ENCODE results near the gene WDR7.

Gene WDR7

GRCh38 chr18:57003342-57003741, 352.2 kb downstream of the WDR7 start:
- DNase-seq, result no peak

- DNase-seq, result peak; percentile 50
Measured at GRCh38 chr18:57004366-57005121, 353.4 kb downstream of the WDR7 start.

- DNase-seq, result no peak
Measured at GRCh38 chr18:57008001-57008686, 357.0 kb downstream of the WDR7 start.

- DNase-seq, result no peak
Measured at GRCh38 chr18:57009844-57010243, 358.7 kb downstream of the WDR7 start.

DNA sequence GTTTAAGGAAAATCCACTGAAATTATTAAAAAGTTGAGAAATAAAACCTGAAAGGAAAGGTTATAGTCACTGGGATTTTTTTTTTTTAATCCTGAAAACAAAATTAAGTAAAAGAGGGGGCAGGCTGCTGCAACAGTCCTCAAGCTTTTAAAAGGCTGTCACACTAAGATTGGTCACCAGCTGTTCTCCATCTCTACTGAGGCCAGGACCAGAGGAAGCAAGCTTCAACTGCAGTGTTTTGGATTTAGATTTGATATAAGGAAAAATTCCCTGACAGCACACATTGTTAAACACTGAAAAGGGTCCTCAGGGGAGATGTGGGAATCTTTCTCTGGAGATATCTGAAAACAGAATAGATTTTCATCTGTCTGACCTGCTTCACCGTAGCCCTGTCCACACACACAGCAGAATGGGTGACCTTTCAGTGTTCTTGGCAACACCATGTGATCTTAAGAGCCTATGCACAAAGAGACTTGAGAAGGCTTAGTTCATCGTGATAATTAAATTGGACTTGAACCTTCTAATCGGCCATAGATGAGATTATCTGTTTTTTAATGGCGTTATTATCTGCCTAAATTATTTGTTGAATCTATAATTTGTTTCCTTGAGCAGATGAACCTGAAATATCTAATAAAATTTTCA, 363.7 kb downstream of the WDR7 start:
- no peak for DNase-seq

DNA sequence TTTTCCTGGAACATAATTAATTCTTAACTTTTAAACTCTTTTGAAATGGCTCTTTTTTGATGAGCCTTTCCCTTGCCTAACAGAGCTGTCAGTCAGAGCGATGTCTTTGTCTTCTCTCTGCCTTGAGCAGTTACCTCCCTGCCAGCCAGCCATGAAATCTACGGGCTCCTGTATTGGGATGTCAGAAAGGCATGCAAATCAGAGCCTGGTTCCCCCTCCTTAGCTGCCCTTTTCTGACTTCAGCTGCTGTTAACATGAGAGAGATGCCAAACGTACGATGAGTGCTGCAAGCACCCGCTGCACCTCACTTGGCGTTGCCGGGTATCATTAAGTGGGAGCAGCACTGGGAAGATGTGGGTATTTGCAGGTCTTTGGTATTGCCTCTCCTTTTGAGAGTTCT, 364.3 kb downstream of the WDR7 start:
- DNase-seq, result no peak

DNA sequence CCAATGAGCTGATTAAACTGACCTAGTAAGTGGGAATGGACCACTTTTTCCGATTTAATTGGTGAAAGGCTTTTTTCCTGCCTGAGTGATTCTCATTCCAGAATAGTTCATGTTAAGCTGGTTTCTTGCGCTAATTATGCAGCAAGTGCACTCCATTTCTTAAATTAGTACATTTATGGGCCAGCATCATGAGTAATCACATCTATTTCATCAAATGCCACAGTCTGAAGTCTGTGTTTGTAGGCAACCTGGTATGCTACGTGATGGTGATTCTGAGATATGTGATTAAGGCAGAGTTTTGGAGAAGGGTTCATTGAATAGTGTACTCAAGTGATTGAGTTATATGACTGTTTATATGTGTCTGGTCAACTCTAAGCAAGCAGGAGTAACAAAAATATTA, 367.7 kb downstream of the WDR7 start:
- no peak for DNase-seq

DNA sequence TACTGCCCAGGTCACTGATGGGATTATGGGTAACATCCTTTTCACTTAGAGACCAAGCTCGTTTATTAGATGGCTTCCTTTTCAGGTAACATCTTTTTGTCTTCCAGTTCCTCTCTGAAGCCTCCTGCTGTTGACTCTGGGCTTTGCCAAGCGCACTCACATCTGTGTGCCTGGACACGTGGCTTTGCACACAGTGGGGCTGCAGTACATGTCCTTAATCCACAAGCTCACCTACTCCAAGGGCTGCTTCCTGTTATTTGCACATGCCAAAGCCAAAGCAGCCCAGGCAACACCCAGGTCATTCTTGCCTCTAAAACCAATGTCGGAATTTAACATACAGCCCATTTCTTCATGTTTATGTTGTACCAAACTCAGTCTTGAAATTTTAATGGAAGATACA, 371.6 kb downstream of the WDR7 start:
- DNase-seq, result no peak

- no peak for DNase-seq
Measured at GRCh38 chr18:57023275-57023882, 372.2 kb downstream of the WDR7 start.

- no peak for DNase-seq
Measured at GRCh38 chr18:57025540-57025939, 374.4 kb downstream of the WDR7 start.

- no peak for DNase-seq
Measured at GRCh38 chr18:57026316-57026715, 375.2 kb downstream of the WDR7 start.

- no peak for DNase-seq
Measured at GRCh38 chr18:57027190-57027708, 376.1 kb downstream of the WDR7 start.

- no peak for DNase-seq
Measured at GRCh38 chr18:57029761-57030160, 378.6 kb downstream of the WDR7 start.

- DNase-seq, result no peak
Measured at GRCh38 chr18:57030417-57030816, 379.3 kb downstream of the WDR7 start.

DNA sequence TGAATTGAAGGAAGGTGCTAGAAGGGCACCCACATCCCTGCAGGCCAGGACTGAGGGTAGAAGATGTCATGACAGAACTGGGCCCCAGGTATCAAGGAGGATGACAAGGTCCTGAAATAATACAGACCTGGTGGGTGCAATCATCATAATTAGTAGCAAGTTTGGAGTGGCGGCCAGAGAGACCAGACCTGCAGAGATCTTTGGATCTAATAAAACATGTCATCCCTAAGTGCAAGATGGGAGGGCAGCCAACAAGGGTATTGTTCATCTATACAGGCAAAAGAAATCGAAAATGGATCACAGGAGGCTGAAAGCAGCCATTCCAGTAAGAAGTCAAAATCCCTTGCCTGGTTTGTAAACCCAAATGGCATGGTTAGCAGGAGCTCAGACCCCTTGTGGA, 384.4 kb downstream of the WDR7 start:
- DNase-seq, result no peak

DNA sequence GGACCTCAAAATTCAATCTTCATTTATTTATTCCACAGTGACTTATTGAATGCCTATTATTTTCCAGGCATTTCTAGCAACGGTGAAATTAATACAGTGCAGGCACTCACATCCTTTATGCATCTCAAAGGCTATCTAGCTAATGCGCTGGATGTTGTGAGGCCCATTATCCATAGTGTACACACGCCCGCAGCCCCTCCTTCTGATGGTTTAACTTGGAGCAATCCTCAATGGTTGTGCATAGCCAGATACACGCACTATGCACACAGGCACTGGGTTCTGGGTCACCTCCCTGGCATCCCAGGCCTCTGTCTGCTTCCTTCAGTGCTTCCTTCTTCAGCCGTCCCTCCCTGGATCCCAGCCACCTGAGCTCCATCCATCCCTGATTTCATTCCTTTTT, 387.2 kb downstream of the WDR7 start:
- no peak for DNase-seq

DNA sequence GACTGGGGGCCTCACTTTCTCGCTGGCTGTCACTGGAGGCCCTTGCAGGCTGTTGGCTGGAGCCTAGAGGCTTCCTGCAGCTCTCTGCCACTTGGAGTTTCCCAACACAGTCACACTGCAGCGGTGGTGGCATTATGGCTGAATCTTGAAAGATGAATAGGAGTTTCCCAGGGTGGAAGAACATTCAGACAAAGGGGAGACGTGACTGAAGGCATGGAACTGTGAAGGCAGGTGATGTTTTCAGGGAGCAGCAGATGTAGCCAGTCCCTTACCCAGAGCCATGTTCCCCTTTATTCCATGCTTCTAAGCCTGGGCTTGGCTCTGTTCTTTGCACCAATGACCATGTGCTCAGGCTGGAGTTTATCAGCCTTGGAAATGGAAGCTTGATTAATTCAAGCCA, 389.0 kb downstream of the WDR7 start:
- no peak for DNase-seq

- peak; percentile 92 for DNase-seq
Measured at GRCh38 chr18:57043241-57043640, 392.1 kb downstream of the WDR7 start.

DNA sequence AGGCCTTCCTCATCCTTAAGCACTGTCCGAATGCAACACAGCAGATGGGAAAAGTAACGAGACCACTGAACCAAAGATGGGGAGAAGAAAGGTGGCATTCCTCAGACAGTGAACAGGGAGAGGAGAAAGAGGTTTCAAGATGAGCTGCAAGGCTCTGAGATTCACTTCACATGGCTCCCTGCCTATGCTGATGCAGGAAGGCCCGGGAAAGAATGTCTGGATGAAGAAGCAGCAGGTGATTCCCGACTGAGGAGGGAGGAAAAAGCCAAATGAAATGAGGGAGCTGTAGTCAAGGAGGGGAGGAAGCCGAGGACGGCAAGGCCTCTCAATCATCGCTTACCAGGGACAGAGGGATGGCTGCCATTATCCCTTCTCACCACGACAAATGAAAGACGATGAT, 397.2 kb downstream of the WDR7 start:
- no peak for DNase-seq

GRCh38 chr18:57048859-57049258, 397.7 kb downstream of the WDR7 start:
- no peak for DNase-seq

DNA sequence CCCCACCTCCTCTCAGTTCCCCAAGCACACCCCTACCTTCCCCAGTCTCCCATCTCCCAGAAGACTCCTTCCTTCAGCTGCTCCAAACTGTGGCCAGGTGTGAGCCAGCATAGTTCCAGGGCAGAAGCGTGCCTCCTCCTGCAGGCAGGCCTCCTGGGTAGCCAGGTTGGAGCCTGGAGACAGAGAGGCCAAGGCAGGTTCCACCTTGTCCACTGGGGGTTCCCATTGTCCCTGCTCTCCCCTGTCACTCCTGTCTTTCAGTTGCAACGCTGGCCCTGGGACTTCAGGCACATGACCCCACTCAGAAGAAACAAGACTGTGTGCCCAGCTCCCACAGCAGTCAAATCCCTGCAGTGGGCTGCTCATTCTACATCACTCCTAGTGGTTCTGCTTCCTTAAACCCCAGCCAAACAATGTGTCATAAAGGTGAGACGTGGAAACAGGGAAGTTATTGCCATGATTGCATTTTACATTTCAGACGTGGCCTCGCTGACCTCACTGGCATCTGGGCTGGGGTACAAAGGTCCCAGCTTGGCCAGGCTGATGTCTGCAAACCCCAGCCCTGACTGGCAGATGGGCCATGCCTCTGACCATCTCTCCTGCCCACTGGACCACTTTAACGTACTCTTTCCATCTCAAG, 399.3 kb downstream of the WDR7 start:
- DNase-seq, result no peak

- no peak for DNase-seq
Measured at GRCh38 chr18:57051021-57051656, 400.0 kb downstream of the WDR7 start.

DNA sequence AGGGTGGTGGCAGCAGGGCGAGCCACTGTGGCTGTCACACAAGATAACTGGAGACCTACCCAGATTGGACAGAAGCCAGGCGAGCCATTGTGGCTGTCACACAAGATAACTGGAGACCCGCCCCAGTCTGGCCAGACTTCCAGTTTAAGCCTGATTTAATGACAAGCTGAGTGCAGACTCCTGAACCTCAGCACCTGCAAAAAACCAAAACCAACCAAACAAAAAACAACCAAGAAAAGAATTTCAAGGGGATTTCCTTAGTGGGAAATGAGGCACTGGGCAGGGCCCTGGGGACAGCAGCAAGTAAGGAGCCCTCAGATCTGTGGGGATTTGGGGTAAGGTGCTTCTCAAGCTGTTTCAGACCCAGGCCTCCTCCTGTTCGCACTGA, 400.5 kb downstream of the WDR7 start:
- peak; percentile 64 for DNase-seq
